Measurements from ENCODE around the gene ZFYVE28. TPM values are rescaled to one million over a fixed set of nuclear protein-coding genes. Genes with fewer than 3 reads are reported as not detected.

The ZFYVE28 gene
- total RNA-seq, 1 donor from 2014 or later, result 5.6 TPM

- H3K27ac ChIP-seq (replicated peaks), result no peak overlapping the region
- intact Hi-C loops (cut with micrococcal nuclease), result no loop called here
- TF ChIP-seq CTCF (IDR thresholded peaks at IDR 0.05; ENCODE audit: borderline replicate concordance), result no peak
- H3K27me3 ChIP-seq (ENCODE audit: low read depth), result no peaks in the 10 kb centered on the region
- H3K9me3 ChIP-seq (replicated peaks), result no peaks in the 10 kb centered on the region
- H3K4me3 ChIP-seq, result no peak overlapping the region
- DNase-seq, result no peak
- H3K4me1 ChIP-seq, result peaks cover 21% of the 10 kb centered on the region
- H3K36me3 ChIP-seq, result no peaks in the 10 kb centered on the region
Measured at GRCh38 chr4:2407991-2408342, 10.5 kb downstream of the ZFYVE28 start.

GRCh38 chr4:2406920-2407319 is 11.5 kb downstream of the ZFYVE28 start:
- peaks cover 21% of the 10 kb centered on the region for H3K4me1 ChIP-seq
- no peak overlapping the region for H3K4me3 ChIP-seq
- H3K27ac ChIP-seq (replicated peaks), result no peak overlapping the region
- intact Hi-C loops (cut with micrococcal nuclease), result no loop called here
- no peaks in the 10 kb centered on the region for H3K9me3 ChIP-seq (replicated peaks)
- H3K27me3 ChIP-seq (ENCODE audit: low read depth), result no peaks in the 10 kb centered on the region
- TF ChIP-seq CTCF (IDR thresholded peaks at IDR 0.05; ENCODE audit: borderline replicate concordance), result no peak
- no peak for DNase-seq
- no peaks in the 10 kb centered on the region for H3K36me3 ChIP-seq

GRCh38 chr4:2406406-2406805 is 12.0 kb downstream of the ZFYVE28 start:
- Histone ChIP-seq H3K27ac (replicated peaks) (no peak overlapping the region), H3K4me1 (peaks cover 21% of the 10 kb centered on the region), H3K4me3 (no peak overlapping the region), H3K27me3 (ENCODE audit: low read depth) (no peaks in the 10 kb centered on the region), H3K9me3 (replicated peaks) (no peaks in the 10 kb centered on the region), H3K36me3 (no peaks in the 10 kb centered on the region)
- DNase-seq, result no peak
- intact Hi-C loops (cut with micrococcal nuclease), result no loop called here
- no peak for TF ChIP-seq CTCF (IDR thresholded peaks at IDR 0.05; ENCODE audit: borderline replicate concordance)

- DNase-seq, result no peak
- Histone ChIP-seq H3K4me3 (no peak overlapping the region), H3K9me3 (replicated peaks) (no peaks in the 10 kb centered on the region), H3K36me3 (no peaks in the 10 kb centered on the region), H3K27ac (replicated peaks) (peak overlapping the region; percentile 37), H3K27me3 (ENCODE audit: low read depth) (no peaks in the 10 kb centered on the region), H3K4me1 (peaks cover 25% of the 10 kb centered on the region)
- intact Hi-C loops (cut with micrococcal nuclease), result no loop called here
- no peak for TF ChIP-seq CTCF (IDR thresholded peaks at IDR 0.05; ENCODE audit: borderline replicate concordance)
Measured at GRCh38 chr4:2402941-2403340, 15.5 kb downstream of the ZFYVE28 start.

GRCh38 chr4:2402048-2402842 is 16.2 kb downstream of the ZFYVE28 start:
- DNase-seq, result peak; percentile 73

More at GRCh38 chr4:2402048-2402842, 16.2 kb downstream of the ZFYVE28 start:
- peak overlapping the region; percentile 56 for H3K4me3 ChIP-seq
- H3K27ac ChIP-seq (replicated peaks), result peak overlapping the region; percentile 37
- no peaks in the 10 kb centered on the region for H3K36me3 ChIP-seq
- TF ChIP-seq CTCF (IDR thresholded peaks at IDR 0.05; ENCODE audit: borderline replicate concordance), result peak; percentile 11
- intact Hi-C loops (cut with micrococcal nuclease), result no loop called here
- H3K4me1 ChIP-seq, result peaks cover 25% of the 10 kb centered on the region
- H3K9me3 ChIP-seq (replicated peaks), result no peaks in the 10 kb centered on the region
- no peaks in the 10 kb centered on the region for H3K27me3 ChIP-seq (ENCODE audit: low read depth)
